Glomerular visceral epithelial cell (primary cell): ENCODE results near the gene ANKS1B.
A peak's percentile ranks its signal among the peaks of the same experiment; 100 is the strongest.
"Not testable (repeated sequence)": the region's sequence is repeated elsewhere in the genome, so short reads cannot be mapped to it uniquely, and the experiment has no call there.

Experiments
- DNase-seq: peaks from one replicate; pipeline ENCODE4 v3.0.0-alpha.2; 2016; ENCODE audit errors: extremely low spot score

Gene ANKS1B

DNA sequence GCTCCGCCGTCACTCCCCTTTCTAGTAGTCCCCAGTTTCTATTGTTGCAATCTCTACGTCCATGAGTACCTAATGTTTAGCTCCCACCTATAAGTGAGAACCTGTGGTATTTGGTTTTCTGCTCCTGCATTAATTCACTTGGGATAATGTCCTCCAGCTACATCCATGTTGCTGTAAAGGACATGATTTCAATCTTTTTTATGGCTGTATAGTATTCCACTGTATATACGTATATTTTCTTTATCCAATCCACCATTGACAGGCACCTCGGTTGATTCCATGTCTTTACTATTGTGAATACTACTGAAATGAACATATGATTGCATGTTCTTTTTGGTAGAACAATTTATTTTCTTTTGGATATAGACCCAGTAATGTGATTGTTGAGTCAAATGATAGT lies 114.7 kb downstream of the ANKS1B start:
- no peak for DNase-seq

GRCh38 chr12:99861731-99862130 lies 123.0 kb downstream of the ANKS1B start:
- no peak for DNase-seq

DNA sequence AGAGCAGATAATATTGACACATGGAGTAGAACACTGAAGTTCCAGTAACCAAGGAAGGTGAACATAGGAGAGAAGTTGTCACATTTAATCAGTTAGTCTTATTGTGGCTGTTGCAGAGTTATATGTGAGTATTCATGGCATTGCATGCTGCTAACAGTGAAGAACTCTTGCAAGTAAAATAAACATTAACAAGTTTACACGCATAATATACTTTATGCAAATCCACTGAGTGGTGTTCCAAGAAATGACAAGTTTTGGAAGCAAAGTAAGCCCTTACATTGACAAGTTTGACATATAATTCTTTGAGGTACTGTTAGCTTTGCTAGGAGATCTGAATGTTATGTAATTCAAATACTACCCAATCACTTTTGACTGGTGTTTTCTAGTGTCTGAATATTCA lies 125.6 kb downstream of the ANKS1B start:
- no peak for DNase-seq

- DNase-seq: no peak
Observed at GRCh38 chr12:99852666-99853065, 132.1 kb downstream of the ANKS1B start.

DNA sequence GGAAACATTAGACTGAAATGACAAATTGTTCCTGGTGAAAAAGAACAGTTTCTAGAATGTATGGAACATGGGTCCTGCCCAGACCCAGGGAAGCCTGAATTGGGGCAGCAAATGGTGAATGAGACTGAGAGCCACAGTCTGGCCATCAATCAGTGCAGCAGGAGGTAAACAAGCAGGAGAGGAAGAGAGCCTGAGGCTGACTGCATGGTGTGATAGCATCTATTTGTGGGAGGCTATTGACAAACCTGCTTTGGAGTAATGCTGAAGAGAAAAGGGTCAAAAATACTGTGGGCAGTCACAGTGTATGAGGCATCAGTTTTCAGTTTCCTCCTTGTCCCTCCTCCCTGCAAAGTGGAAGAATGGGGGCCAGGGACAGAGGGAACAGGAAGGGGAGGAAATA lies 136.8 kb downstream of the ANKS1B start:
- no peak for DNase-seq

- no peak for DNase-seq
Observed at GRCh38 chr12:99834710-99835109, 150.0 kb downstream of the ANKS1B start.

- DNase-seq: no peak
Observed at GRCh38 chr12:99833397-99833796, 151.3 kb downstream of the ANKS1B start.

- no peak for DNase-seq
Observed at GRCh38 chr12:99824900-99825542, 159.7 kb downstream of the ANKS1B start.

DNA sequence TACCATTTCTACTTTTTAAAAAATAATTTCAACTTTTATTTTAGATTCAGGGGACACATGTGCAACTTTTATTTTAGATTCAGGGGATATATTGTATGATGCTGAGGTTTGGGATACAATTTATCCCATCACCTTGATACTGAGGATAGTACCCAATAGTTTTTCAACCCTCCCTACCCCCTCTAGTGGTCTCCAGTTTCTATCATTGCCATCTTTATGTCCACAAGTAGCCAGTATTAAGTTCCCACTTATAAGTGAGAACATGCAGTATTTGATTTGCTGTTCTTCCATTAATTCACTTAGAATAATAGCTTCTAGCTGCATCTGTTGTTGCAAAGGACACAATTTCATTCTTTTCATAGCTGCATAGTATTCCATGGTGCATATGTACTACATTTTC lies 162.5 kb downstream of the ANKS1B start:
- DNase-seq: no peak

GRCh38 chr12:99810718-99811593 lies 173.8 kb downstream of the ANKS1B start:
- DNase-seq: peak; percentile 15

GRCh38 chr12:99809909-99810308 lies 174.8 kb downstream of the ANKS1B start:
- DNase-seq: no peak

DNA sequence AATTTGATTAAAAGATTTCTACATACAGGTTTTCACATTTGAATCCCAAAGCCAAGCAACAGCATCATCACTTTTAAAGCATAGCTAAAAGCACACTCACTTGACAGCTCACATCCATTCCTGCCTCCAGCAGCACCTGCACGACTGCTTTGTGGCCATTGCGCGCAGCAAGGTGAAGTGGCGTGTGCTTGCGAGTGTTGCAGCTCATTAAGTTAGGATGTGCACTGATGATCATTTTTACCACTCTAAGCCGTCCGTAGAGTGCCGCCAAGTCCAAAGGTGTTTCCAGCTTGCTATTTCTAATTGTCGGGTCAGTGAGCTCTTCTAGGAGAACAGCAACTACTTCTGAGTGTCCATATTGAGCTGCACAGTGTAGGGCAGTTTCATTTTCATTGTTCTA lies 178.4 kb downstream of the ANKS1B start:
- DNase-seq: no peak

DNA sequence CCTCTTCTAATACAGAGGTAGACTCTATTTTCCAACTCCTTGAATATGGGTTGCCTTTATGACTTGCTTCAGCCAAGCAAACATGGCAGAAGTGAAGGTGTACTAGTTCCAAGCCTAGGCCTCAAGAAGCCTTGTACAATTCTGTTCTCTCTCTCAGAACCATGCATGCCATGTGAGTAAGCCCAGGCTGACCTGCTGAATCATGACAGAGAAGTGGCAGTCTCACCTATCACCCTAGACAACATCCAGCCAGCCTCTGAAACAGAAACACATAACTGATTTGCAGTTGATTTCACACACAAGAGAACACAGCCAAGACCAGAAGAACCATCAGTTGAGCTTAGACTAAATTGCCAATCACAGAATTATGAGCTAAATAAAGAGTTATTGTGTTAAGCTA lies 180.0 kb downstream of the ANKS1B start:
- no peak for DNase-seq

- no peak for DNase-seq
Observed at GRCh38 chr12:99800605-99801004, 184.1 kb downstream of the ANKS1B start.

GRCh38 chr12:99797931-99798330 lies 186.8 kb downstream of the ANKS1B start:
- not testable (repeated sequence) for DNase-seq

- no peak for DNase-seq
Observed at GRCh38 chr12:99783421-99783820, 201.3 kb downstream of the ANKS1B start.

GRCh38 chr12:99772274-99772673 lies 212.5 kb downstream of the ANKS1B start:
- no peak for DNase-seq

- no peak for DNase-seq
Observed at GRCh38 chr12:99771659-99772058, 213.1 kb downstream of the ANKS1B start.

DNA sequence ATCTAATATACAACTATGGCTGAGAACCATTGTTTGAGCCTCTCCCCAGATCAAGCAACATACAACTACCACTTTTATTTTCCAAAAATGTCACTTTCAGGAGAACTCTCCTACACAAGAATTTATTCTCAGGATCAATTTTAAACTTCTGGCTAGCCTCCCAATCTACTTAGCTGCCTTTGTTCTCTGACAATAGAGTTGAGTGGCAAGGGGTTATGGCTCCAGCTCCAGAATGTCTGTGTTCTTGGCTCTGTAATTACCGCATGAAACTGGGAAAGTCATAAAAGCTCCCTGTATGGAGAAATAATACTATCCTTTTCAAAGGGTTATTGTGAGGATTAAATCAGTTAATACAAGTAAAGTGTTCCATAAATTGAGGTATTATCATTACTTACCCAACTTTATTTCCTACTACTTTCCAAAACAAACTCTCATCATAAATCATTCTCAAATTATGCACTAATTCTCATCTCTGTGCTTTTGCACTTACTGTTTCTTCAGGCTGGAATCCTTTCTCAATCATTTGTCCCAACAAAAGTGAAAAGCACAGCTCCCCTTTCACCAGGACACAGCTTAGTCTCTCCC lies 215.2 kb downstream of the ANKS1B start:
- no peak for DNase-seq

- no peak for DNase-seq
Observed at GRCh38 chr12:99768758-99769157, 216.0 kb downstream of the ANKS1B start.

- DNase-seq: peak; percentile 4
Observed at GRCh38 chr12:99767809-99768208, 216.9 kb downstream of the ANKS1B start.

DNA sequence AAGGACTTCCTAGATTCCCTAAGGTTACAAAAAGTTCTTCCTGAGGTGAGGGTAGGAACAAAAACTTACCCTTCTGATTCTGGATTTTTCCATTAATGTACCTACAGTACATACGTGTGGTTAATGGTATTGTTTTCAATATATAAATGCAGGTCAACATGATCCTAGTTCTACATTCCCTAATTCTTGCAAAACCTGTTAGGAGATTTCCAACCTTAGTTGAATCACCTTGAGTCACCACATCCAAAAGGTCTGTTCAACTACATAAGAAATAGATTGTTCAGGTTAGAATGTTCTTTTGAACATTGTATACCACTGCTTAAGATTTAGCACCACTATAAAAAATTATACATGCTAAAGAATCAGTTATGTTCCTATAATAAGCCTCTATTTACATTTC lies 218.3 kb downstream of the ANKS1B start:
- no peak for DNase-seq
